HEK293 (cell line): ENCODE data around the gene SDC3.

Experiments
- CTCF ChIP-seq: fragments of 450-650 bp; formaldehyde crosslinking; IDR thresholded peaks from 2 replicates; pipeline ENCODE4 v1.5.1; 2016; ENCODE audit warnings: missing biosample characterization, missing genetic modification characterization
- PATZ1 ChIP-seq: fragments of 450-650 bp; formaldehyde crosslinking; IDR thresholded peaks from 2 replicates; pipeline ENCODE4 v1.5.1; 2016; ENCODE audit warnings: missing biosample characterization, missing genetic modification characterization
- SETDB1 ChIP-seq: IDR thresholded peaks from one replicate; pipeline ENCODE4 v1.6.1; 2017; ENCODE audit warnings: mild to moderate bottlenecking, low read length, moderate library complexity, mixed read lengths; ENCODE audit not compliant: insufficient read length
- ZBTB49 ChIP-seq: fragments of 450-650 bp; formaldehyde crosslinking; IDR thresholded peaks from 2 replicates; pipeline ENCODE4 v1.5.1; 2016; ENCODE audit warnings: missing biosample characterization, missing genetic modification characterization, low read depth
- ZNF768 ChIP-seq: fragments of 450-650 bp; formaldehyde crosslinking; IDR thresholded peaks from 2 replicates; pipeline ENCODE4 v1.5.1; 2018; ENCODE audit warnings: missing biosample characterization, mild to moderate bottlenecking, missing genetic modification characterization
- ZNF792 ChIP-seq: fragments of 450-650 bp; formaldehyde crosslinking; IDR thresholded peaks from 2 replicates; pipeline ENCODE4 v1.5.1; 2016; ENCODE audit warnings: missing biosample characterization, missing genetic modification characterization

- no peak for TF ChIP-seq CTCF (tag by site-specific recombination)
- TF ChIP-seq SETDB1 = no peak
- TF ChIP-seq PATZ1 = no peak
- no peak for TF ChIP-seq ZBTB49
- TF ChIP-seq ZNF792 (tag by site-specific recombination) = no peak
- TF ChIP-seq ZNF768 (tag by site-specific recombination) = no peak
Measured at GRCh38 chr1:30902593-30903290, 5.8 kb downstream of the SDC3 start.
